Astrocyte (in vitro differentiated cells and primary cell): ENCODE results near the gene NPHP4. TPM values are rescaled to one million over a fixed set of nuclear protein-coding genes. Genes with fewer than 3 reads are reported as not detected.
"Not testable (repeated sequence)": the region's sequence is repeated elsewhere in the genome, so short reads cannot be mapped to it uniquely, and the experiment has no call there.

Experiments
- DNase-seq: peaks from one replicate; pipeline ENCODE4 v3.0.0-alpha.2; 2010; ENCODE audit warnings: low read depth
- FAIRE-seq: peaks from 2 replicates; lab custom pipeline; 2011; peaks lifted over from hg19 to GRCh38; lab: Jason Lieb, UNC
- H2AFZ ChIP-seq: 2 replicates; pipeline ENCODE4 v1.6.0; 2012; ENCODE audit warnings: low read depth, low read length, inconsistent platforms
- H3K27ac ChIP-seq: 2 replicates; pipeline ENCODE4 v1.5.1; 2011; ENCODE audit warnings: low read depth, low read length, inconsistent platforms
- H3K27me3 ChIP-seq: 2 replicates; pipeline ENCODE4 v1.6.0; 2011; ENCODE audit warnings: low read length, inconsistent platforms; ENCODE audit not compliant: insufficient read depth
- H3K36me3 ChIP-seq: 2 replicates; pipeline ENCODE4 v1.5.1; 2011; ENCODE audit warnings: low read length, inconsistent platforms; ENCODE audit not compliant: insufficient read depth
- H3K4me1 ChIP-seq: 2 replicates; pipeline ENCODE4 v1.5.1; 2011; ENCODE audit warnings: low read length, inconsistent platforms; ENCODE audit not compliant: insufficient read depth
- H3K4me2 ChIP-seq: 2 replicates; pipeline ENCODE4 v1.6.0; 2012; ENCODE audit warnings: low read length, inconsistent platforms
- H3K4me3 ChIP-seq: 2 replicates; pipeline ENCODE4 v1.5.1; 2011; ENCODE audit warnings: low read depth, mild to moderate bottlenecking, low read length, inconsistent platforms; ENCODE audit not compliant: insufficient read depth
- H3K79me2 ChIP-seq: 2 replicates; pipeline ENCODE4 v1.6.0; 2012; ENCODE audit warnings: mild to moderate bottlenecking, low read length, inconsistent platforms; ENCODE audit not compliant: insufficient read depth
- H3K9ac ChIP-seq: 2 replicates; pipeline ENCODE4 v1.6.0; 2012; ENCODE audit warnings: mild to moderate bottlenecking, low read length, inconsistent platforms
- H3K9me3 ChIP-seq: 2 replicates; pipeline ENCODE4 v1.5.1; 2012; ENCODE audit warnings: low read depth, mild to moderate bottlenecking, low read length, inconsistent platforms; ENCODE audit not compliant: insufficient read depth
- H4K20me1 ChIP-seq: 2 replicates; pipeline ENCODE4 v1.6.0; 2012; ENCODE audit warnings: low read length, inconsistent platforms; ENCODE audit not compliant: insufficient read depth
- H3K27ac Mint-ChIP-seq: one replicate; pipeline ENCODE4 v1.8.0; 2021; ENCODE audit warnings: mild to moderate bottlenecking, mixed read lengths; ENCODE audit not compliant: unreplicated experiment
- H3K27me3 Mint-ChIP-seq: one replicate; pipeline ENCODE4 v1.8.0; 2021; ENCODE audit warnings: low read depth, mixed read lengths; ENCODE audit not compliant: unreplicated experiment
- H3K36me3 Mint-ChIP-seq: one replicate; pipeline ENCODE4 v1.8.0; 2021; ENCODE audit warnings: low read depth, mixed read lengths; ENCODE audit not compliant: unreplicated experiment
- H3K4me1 Mint-ChIP-seq: one replicate; pipeline ENCODE4 v1.8.0; 2021; ENCODE audit warnings: low read depth, mixed read lengths; ENCODE audit not compliant: unreplicated experiment
- H3K4me3 Mint-ChIP-seq: one replicate; pipeline ENCODE4 v1.8.0; 2021; ENCODE audit warnings: mild to moderate bottlenecking, moderate library complexity, mixed read lengths; ENCODE audit not compliant: unreplicated experiment
- H3K9me3 Mint-ChIP-seq: one replicate; pipeline ENCODE4 v1.8.0; 2021; ENCODE audit warnings: mild to moderate bottlenecking, mixed read lengths; ENCODE audit not compliant: unreplicated experiment
- CTCF ChIP-seq: IDR thresholded peaks from 2 replicates; pipeline ENCODE4 v1.5.1; 2011; ENCODE audit warnings: low read depth, mild to moderate bottlenecking, inconsistent platforms, low read length, moderate library complexity; ENCODE audit not compliant: insufficient read depth
- EZH2 ChIP-seq: IDR thresholded peaks from 2 replicates; pipeline ENCODE4 v1.6.1; 2012; ENCODE audit warnings: mild to moderate bottlenecking, low read length, inconsistent platforms; ENCODE audit not compliant: insufficient read depth
- total RNA-seq: library from RNA; stranded (reverse); gene quantifications from 2 replicates; pipeline ENCODE4 v1.2.1, GENCODE V29; 2021

Gene NPHP4
- total RNA-seq, 1 donor from 2014 or later = 8.4 TPM

GRCh38 chr1:5927506-5928370 lies 64.5 kb downstream of the NPHP4 start:
- no peak for TF ChIP-seq CTCF
- TF ChIP-seq EZH2 = no peak
- Histone ChIP-seq H3K4me2 (no peak overlapping the region), H3K9ac (no peak overlapping the region), H2AFZ (no peak overlapping the region), H3K27me3 (no peaks in the 10 kb centered on the region), H3K4me3 (no peak overlapping the region), H3K36me3 (no peaks in the 10 kb centered on the region), H3K4me1 (no peaks in the 10 kb centered on the region), H3K9me3 (no peaks in the 10 kb centered on the region), H3K79me2 (no peaks in the 10 kb centered on the region), H3K27ac (no peak overlapping the region), H4K20me1 (no peaks in the 10 kb centered on the region)
- no peak overlapping the region for H3K4me3 Mint-ChIP-seq
- H3K27ac Mint-ChIP-seq = no peak overlapping the region
- H3K27me3 Mint-ChIP-seq = no peaks in the 10 kb centered on the region
- FAIRE-seq (no peak), DNase-seq (no peak)
- peaks cover 4% of the 10 kb centered on the region for H3K4me1 Mint-ChIP-seq
- peaks cover 16% of the 10 kb centered on the region for H3K36me3 Mint-ChIP-seq
- H3K9me3 Mint-ChIP-seq = peaks cover 3% of the 10 kb centered on the region

- Histone ChIP-seq H4K20me1 (no peaks in the 10 kb centered on the region), H3K4me3 (no peak overlapping the region), H3K27ac (no peak overlapping the region), H3K9ac (no peak overlapping the region), H3K9me3 (no peaks in the 10 kb centered on the region), H3K27me3 (no peaks in the 10 kb centered on the region), H3K36me3 (no peaks in the 10 kb centered on the region), H3K79me2 (no peaks in the 10 kb centered on the region), H3K4me2 (no peak overlapping the region), H2AFZ (no peak overlapping the region), H3K4me1 (no peaks in the 10 kb centered on the region)
- H3K4me3 Mint-ChIP-seq = no peak overlapping the region
- peaks cover 14% of the 10 kb centered on the region for H3K36me3 Mint-ChIP-seq
- H3K27me3 Mint-ChIP-seq = no peaks in the 10 kb centered on the region
- peaks cover 4% of the 10 kb centered on the region for H3K4me1 Mint-ChIP-seq
- no peak overlapping the region for H3K27ac Mint-ChIP-seq
- TF ChIP-seq CTCF = no peak
- TF ChIP-seq EZH2 = no peak
- no peak for FAIRE-seq
- DNase-seq = no peak
- peaks cover 3% of the 10 kb centered on the region for H3K9me3 Mint-ChIP-seq
These were observed 65.4 kb downstream of the NPHP4 start for GRCh38 chr1:5926686-5927435.

GRCh38 chr1:5922700-5923330 lies 69.4 kb downstream of the NPHP4 start:
- H3K4me2 ChIP-seq, DNase-seq, H3K4me1 ChIP-seq, H3K27ac Mint-ChIP-seq, H3K9ac ChIP-seq, H3K27ac ChIP-seq, H3K79me2 ChIP-seq, H4K20me1 ChIP-seq, H3K36me3 ChIP-seq, H3K4me3 Mint-ChIP-seq, H3K9me3 ChIP-seq, H3K27me3 ChIP-seq, H3K4me1 Mint-ChIP-seq, H2AFZ ChIP-seq, H3K4me3 ChIP-seq, FAIRE-seq, H3K27me3 Mint-ChIP-seq, H3K9me3 Mint-ChIP-seq: not testable (repeated sequence)
- H3K36me3 Mint-ChIP-seq = peaks cover 14% of the 10 kb centered on the region
